CD4-positive, alpha-beta T cell (primary cell): ENCODE measurements around the gene ASXL2. TPM values are rescaled to one million over a fixed set of nuclear protein-coding genes. Genes with fewer than 3 reads are reported as not detected.

ENCODE experiments used
- ATAC-seq: fragments of 200-7000 bp; cut with Tn5 transposase; one replicate; pipeline ENCODE4 v1.10.0; 2022; ENCODE audit warnings: mild to moderate bottlenecking; ENCODE audit not compliant: poor library complexity
- CTCF ChIA-PET: fragments of 350-600 bp; sonication (Branson Sonifier 250); formaldehyde crosslinking; loops from one replicate; lab custom pipeline; 2021; ENCODE audit warnings: antibody characterized with exemption, inconsistent platforms; lab: Charles Lee
- POLR2A ChIA-PET: fragments of 350-600 bp; sonication (Branson Sonifier 250); formaldehyde crosslinking; loops from one replicate; lab custom pipeline; 2021; ENCODE audit warnings: antibody characterized with exemption, inconsistent platforms; lab: Charles Lee
- DNase-seq, 14 experiments: peaks; one replicate each; pipeline ENCODE4 v3.0.0-alpha.2; 2013 to 2020; ENCODE audit warnings: mixed read lengths in 2 of 14
- H3K27ac ChIP-seq, 2 donors: one replicate each; pipeline versions ENCODE4 v1.5.1 to v1.7.0; 2013; ENCODE audit warnings: low read length in 2 of 2, low read depth in 1 of 2, mild to moderate bottlenecking in 1 of 2
- H3K27me3 ChIP-seq, 2 experiments: 1 replicate in 1 of 2; 2 replicates in 1 of 2; pipeline versions ENCODE4 v1.6.1 to v1.7.0; 2013; ENCODE audit warnings: low read length in 2 of 2, control low read depth in 1 of 2, mild to moderate bottlenecking in 1 of 2, moderate library complexity in 1 of 2; ENCODE audit not compliant: insufficient read depth in 2 of 2, control insufficient read depth in 1 of 2
- H3K36me3 ChIP-seq: one replicate; pipeline ENCODE4 v1.6.1; 2013; ENCODE audit warnings: low read length, control low read depth; ENCODE audit not compliant: insufficient read depth
- H3K4me1 ChIP-seq: one replicate; pipeline ENCODE4 v1.6.1; 2013; ENCODE audit warnings: low read length, control low read depth; ENCODE audit not compliant: insufficient read depth
- H3K4me3 ChIP-seq: one replicate; pipeline ENCODE4 v1.5.1; 2013; ENCODE audit warnings: mild to moderate bottlenecking, low read length, moderate library complexity
- H3K9me3 ChIP-seq, 2 experiments: 1 replicate in 1 of 2; 2 replicates in 1 of 2; pipeline versions ENCODE4 v1.6.1 to v1.7.0; 2013; ENCODE audit warnings: low read length in 2 of 2, mild to moderate bottlenecking in 2 of 2, control low read depth in 1 of 2, moderate library complexity in 1 of 2; ENCODE audit not compliant: control insufficient read depth in 1 of 2, insufficient read depth in 1 of 2
- H3K27ac Mint-ChIP-seq: one replicate; pipeline ENCODE4 v1.8.0; 2020; ENCODE audit warnings: mixed read lengths
- H3K27me3 Mint-ChIP-seq: one replicate; pipeline ENCODE4 v1.8.0; 2021; ENCODE audit warnings: mixed read lengths
- H3K36me3 Mint-ChIP-seq: one replicate; pipeline ENCODE4 v1.8.0; 2021; ENCODE audit warnings: low read depth, mixed read lengths
- H3K4me1 Mint-ChIP-seq: one replicate; pipeline ENCODE4 v1.8.0; 2021; ENCODE audit warnings: low read depth, mixed read lengths
- H3K4me3 Mint-ChIP-seq: one replicate; pipeline ENCODE4 v1.8.0; 2020; ENCODE audit warnings: mild to moderate bottlenecking, mixed read lengths
- H3K9me3 Mint-ChIP-seq: one replicate; pipeline ENCODE4 v1.8.0; 2020; ENCODE audit warnings: mixed read lengths
- CTCF ChIP-seq: fragments of 200-600 bp; IDR thresholded peaks from one replicate; pipeline ENCODE4 v1.8.0; 2022; ENCODE audit warnings: antibody characterized with exemption, mild to moderate bottlenecking
- intact Hi-C, 2 experiments: fragments of 100-400 bp; cut with DNase I in 1 of 2; cut with micrococcal nuclease in 1 of 2; formaldehyde crosslinking; loops; one replicate each; pipeline versions ENCODE4 v1.15.1 to v1.9.0; 2023 to 2025; cut with DNase I, micrococcal nuclease
- total RNA-seq, 174 experiments: library from RNA in 2 of 174; stranded (reverse) in 2 of 174; gene quantifications; one replicate each; pipeline ENCODE4 v1.2.3 and lab custom pipeline; 2021 to 2026

Gene ASXL2
- total RNA-seq, 2 experiments from 2014 or later, result 15.1 to 17.2 TPM

- Mint-ChIP-seq H3K27me3 (no peaks in the 10 kb centered on the region), H3K36me3 (peaks cover 10% of the 10 kb centered on the region), H3K4me1 (peaks cover 49% of the 10 kb centered on the region), H3K9me3 (no peaks in the 10 kb centered on the region), H3K4me3 (no peak overlapping the region), H3K27ac (no peak overlapping the region)
- CTCF ChIA-PET, result interaction anchor here (0.7 kb wide), 1 partner anchor 43 kb away, joined by 3 read pairs; no protein-coding TSS in a partner anchor
- Histone ChIP-seq H3K27me3 (no peaks in the 10 kb centered on the region), H3K36me3 (peaks cover 6% of the 10 kb centered on the region), H3K27ac (no peak overlapping the region), H3K4me1 (peaks cover 17% of the 10 kb centered on the region), H3K9me3 (no peaks in the 10 kb centered on the region), H3K4me3 (no peak overlapping the region)
- no peak for TF ChIP-seq CTCF
- ATAC-seq (no peak), DNase-seq (no peak)
- POLR2A ChIA-PET, result no interaction called here
- intact Hi-C loops, result loop anchor here in 1 of 2 experiments (10.0 kb wide), 2 partner anchors 62 to 288 kb away; no protein-coding TSS in a partner anchor
These were observed 21.9 kb downstream of the ASXL2 start for GRCh38 chr2:25856377-25856776.

GRCh38 chr2:25855065-25855464 lies 23.2 kb downstream of the ASXL2 start:
- no peaks in the 10 kb centered on the region for H3K27me3 Mint-ChIP-seq
- Histone ChIP-seq H3K27me3 (no peaks in the 10 kb centered on the region), H3K9me3 (no peaks in the 10 kb centered on the region), H3K4me1 (peaks cover 23% of the 10 kb centered on the region), H3K27ac (no peak overlapping the region), H3K36me3 (peaks cover 6% of the 10 kb centered on the region), H3K4me3 (no peak overlapping the region)
- ATAC-seq (no peak), DNase-seq (no peak)
- H3K36me3 Mint-ChIP-seq, result peaks cover 10% of the 10 kb centered on the region
- no peak for TF ChIP-seq CTCF
- H3K4me1 Mint-ChIP-seq, result peaks cover 55% of the 10 kb centered on the region
- no peaks in the 10 kb centered on the region for H3K9me3 Mint-ChIP-seq
- no peak overlapping the region for H3K4me3 Mint-ChIP-seq
- intact Hi-C loops, result loop anchor here in 1 of 2 experiments (10.0 kb wide), 2 partner anchors 60 to 290 kb away; no protein-coding TSS in a partner anchor
- H3K27ac Mint-ChIP-seq, result no peak overlapping the region
- POLR2A ChIA-PET, result interaction anchor here (0.9 to 4.6 kb wide), 2 partner anchors 23 to 59 kb away, joined by 3 to 37 read pairs; partner anchors contain the start of gene ASXL2
- CTCF ChIA-PET, result interaction anchor here (1.6 kb wide), 1 partner anchor 54 kb away, joined by 4 read pairs; no protein-coding TSS in a partner anchor

- H3K4me1 ChIP-seq, result peaks cover 23% of the 10 kb centered on the region
- TF ChIP-seq CTCF, result no peak
- DNase-seq (no peak), ATAC-seq (no peak)
- Mint-ChIP-seq H3K36me3 (peaks cover 10% of the 10 kb centered on the region), H3K4me3 (no peak overlapping the region), H3K27ac (peak overlapping the region; percentile 53), H3K4me1 (peaks cover 55% of the 10 kb centered on the region), H3K27me3 (no peaks in the 10 kb centered on the region), H3K9me3 (no peaks in the 10 kb centered on the region)
- H3K27me3 ChIP-seq, result no peaks in the 10 kb centered on the region
- CTCF ChIA-PET, result interaction anchor here (0.5 to 1.6 kb wide), 2 partner anchors 28 to 54 kb away, joined by 3 to 4 read pairs; no protein-coding TSS in a partner anchor
- no peak overlapping the region for H3K4me3 ChIP-seq
- intact Hi-C loops, result loop anchor here (5.0 to 10.0 kb wide), 4 partner anchors 60 to 293 kb away; no protein-coding TSS in a partner anchor
- peaks cover 6% of the 10 kb centered on the region for H3K36me3 ChIP-seq
- no peak overlapping the region for H3K27ac ChIP-seq
- POLR2A ChIA-PET, result interaction anchor here (0.9 to 4.6 kb wide), 2 partner anchors 24 to 59 kb away, joined by 3 to 37 read pairs; partner anchors contain the start of gene ASXL2
- H3K9me3 ChIP-seq, result no peaks in the 10 kb centered on the region
These were observed 23.7 kb downstream of the ASXL2 start for GRCh38 chr2:25854613-25855012.
